Smooth muscle cell (in vitro differentiated cells): ENCODE results near the gene TMPRSS9. TPM values are rescaled to one million over a fixed set of nuclear protein-coding genes. Genes with fewer than 3 reads are reported as not detected.

Source experiments
- DNase-seq: peaks from one replicate; lab custom pipeline; 2025; ENCODE audit not compliant: unreplicated experiment; lab: John Stamatoyannopoulos, UW
- H2AFZ ChIP-seq: fragments of 200-600 bp; sonication (generic); 2 replicates; pipeline ENCODE4 v1.6.0; 2016; ENCODE audit warnings: antibody characterized with exemption, low read depth, mild to moderate bottlenecking
- H3F3A ChIP-seq: fragments of 200-600 bp; sonication (generic); 2 replicates; pipeline ENCODE4 v1.6.0; 2017; ENCODE audit warnings: antibody characterized with exemption, low read depth
- H3K27ac ChIP-seq: fragments of 200-600 bp; sonication (generic); 2 replicates; pipeline ENCODE4 v1.5.1; 2016; ENCODE audit warnings: low read depth, mild to moderate bottlenecking
- H3K27me3 ChIP-seq: fragments of 200-600 bp; sonication (generic); 2 replicates; pipeline ENCODE4 v1.6.1; 2016; ENCODE audit warnings: low read depth, mild to moderate bottlenecking
- H3K36me3 ChIP-seq: fragments of 200-600 bp; sonication (generic); 2 replicates; pipeline ENCODE4 v1.5.1; 2016; ENCODE audit warnings: low read depth
- H3K4me1 ChIP-seq: fragments of 200-600 bp; sonication (generic); 2 replicates; pipeline ENCODE4 v1.5.1; 2016; ENCODE audit warnings: low read depth
- H3K4me2 ChIP-seq: fragments of 200-600 bp; sonication (generic); 2 replicates; pipeline ENCODE4 v1.6.0; 2016; ENCODE audit warnings: mild to moderate bottlenecking
- H3K4me3 ChIP-seq: fragments of 200-600 bp; sonication (generic); 2 replicates; pipeline ENCODE4 v1.5.1; 2016; ENCODE audit warnings: mild to moderate bottlenecking
- H3K79me2 ChIP-seq: fragments of 200-600 bp; sonication (generic); 2 replicates; pipeline ENCODE4 v1.6.0; 2016; ENCODE audit warnings: low read depth, mild to moderate bottlenecking
- H3K9ac ChIP-seq: fragments of 200-600 bp; sonication (generic); 2 replicates; pipeline ENCODE4 v1.6.0; 2016; ENCODE audit warnings: low read depth
- H3K9me3 ChIP-seq: fragments of 200-600 bp; sonication (generic); replicated peaks from 2 replicates; pipeline ENCODE4 v1.5.1; 2016; ENCODE audit warnings: low read depth
- H4K20me1 ChIP-seq: fragments of 200-600 bp; sonication (generic); 2 replicates; pipeline ENCODE4 v1.6.0; 2016; ENCODE audit warnings: low read depth
- WGBS: methylation state at CpG from one replicate; pipeline ENCODE4 v1.1.7; 2016; ENCODE audit warnings: low lambda C conversion rate; 5-methylcytosine and 5-hydroxymethylcytosine counted together
- polyA plus RNA-seq: library from polyadenylated mRNA; unstranded; fragments of >200 nt; fragmentation: Nextera tagmentation; extraction: Ambion mirVana; gene quantifications from 2 replicates; pipeline ENCODE4 v1.2.1, GENCODE V29; 2016
- total RNA-seq: library from RNA; depleted of rRNA; stranded (reverse); fragments of >200 nt; gene quantifications from 2 replicates; pipeline ENCODE4 v1.2.3, GENCODE V29; 2014
- TF ChIP-seq, protein P1 (sequence below): fragments of 200-600 bp; sonication (generic); IDR thresholded peaks from 2 replicates; pipeline ENCODE4 v1.5.1; 2017; ENCODE audit warnings: borderline replicate concordance, mild to moderate bottlenecking, antibody characterized with exemption; ENCODE audit not compliant: insufficient read depth, poor library complexity, severe bottlenecking

Gene TMPRSS9
- total and polyA plus RNA-seq, 2 experiments from 2014 or later = 0.05 TPM; not detected in 1

DNA sequence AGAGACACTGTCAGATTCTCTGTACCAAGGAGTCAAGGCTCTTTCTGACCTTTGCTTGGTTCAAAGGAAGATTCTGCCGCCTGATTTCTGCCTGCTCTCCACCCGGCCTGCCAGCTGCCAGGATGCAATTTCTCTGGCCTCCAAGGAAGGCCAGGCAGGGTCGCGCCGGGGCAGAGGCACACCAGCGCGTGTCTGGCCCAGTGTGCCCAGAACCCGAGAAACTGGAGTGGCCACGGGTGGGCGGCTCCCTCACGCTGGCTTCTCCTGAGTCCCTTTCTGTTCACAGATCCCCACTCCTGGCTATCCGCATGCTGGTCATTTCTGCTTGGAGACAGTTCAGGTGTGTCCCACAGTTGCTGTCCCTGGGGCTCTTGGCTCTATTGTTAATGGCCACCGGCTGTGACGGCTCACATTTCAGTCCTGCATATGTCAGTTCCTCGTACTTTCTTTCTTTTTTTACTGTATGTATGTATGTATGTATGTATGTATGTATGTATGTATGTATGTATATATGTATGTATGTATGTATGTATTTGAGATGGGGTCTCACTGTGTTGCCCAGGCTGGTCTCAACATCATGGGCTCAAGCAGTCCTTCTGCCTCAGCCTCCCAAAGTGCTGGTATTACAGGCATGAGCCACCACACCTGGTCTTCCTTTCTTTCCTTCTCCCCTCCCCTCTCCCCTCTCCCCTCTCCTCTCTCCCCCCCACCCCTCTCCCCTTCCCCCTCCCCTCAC is 16.9 kb downstream of the TMPRSS9 start:
- H3K36me3 ChIP-seq = no peaks in the 10 kb centered on the region
- no peak overlapping the region for H3K4me3 ChIP-seq
- no peak overlapping the region for H2AFZ ChIP-seq
- no peaks in the 10 kb centered on the region for H4K20me1 ChIP-seq
- DNase-seq = no peak
- H3K79me2 ChIP-seq = no peaks in the 10 kb centered on the region
- no peaks in the 10 kb centered on the region for H3K27me3 ChIP-seq
- TF ChIP-seq, protein P1, sequence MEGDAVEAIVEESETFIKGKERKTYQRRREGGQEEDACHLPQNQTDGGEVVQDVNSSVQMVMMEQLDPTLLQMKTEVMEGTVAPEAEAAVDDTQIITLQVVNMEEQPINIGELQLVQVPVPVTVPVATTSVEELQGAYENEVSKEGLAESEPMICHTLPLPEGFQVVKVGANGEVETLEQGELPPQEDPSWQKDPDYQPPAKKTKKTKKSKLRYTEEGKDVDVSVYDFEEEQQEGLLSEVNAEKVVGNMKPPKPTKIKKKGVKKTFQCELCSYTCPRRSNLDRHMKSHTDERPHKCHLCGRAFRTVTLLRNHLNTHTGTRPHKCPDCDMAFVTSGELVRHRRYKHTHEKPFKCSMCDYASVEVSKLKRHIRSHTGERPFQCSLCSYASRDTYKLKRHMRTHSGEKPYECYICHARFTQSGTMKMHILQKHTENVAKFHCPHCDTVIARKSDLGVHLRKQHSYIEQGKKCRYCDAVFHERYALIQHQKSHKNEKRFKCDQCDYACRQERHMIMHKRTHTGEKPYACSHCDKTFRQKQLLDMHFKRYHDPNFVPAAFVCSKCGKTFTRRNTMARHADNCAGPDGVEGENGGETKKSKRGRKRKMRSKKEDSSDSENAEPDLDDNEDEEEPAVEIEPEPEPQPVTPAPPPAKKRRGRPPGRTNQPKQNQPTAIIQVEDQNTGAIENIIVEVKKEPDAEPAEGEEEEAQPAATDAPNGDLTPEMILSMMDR = no peak
- peaks cover 5% of the 10 kb centered on the region for H3K9me3 ChIP-seq
- no peaks in the 10 kb centered on the region for H3K4me1 ChIP-seq
- H3K27ac ChIP-seq = no peak overlapping the region
- H3F3A ChIP-seq = no peaks in the 10 kb centered on the region
- H3K4me2 ChIP-seq = no peak overlapping the region
- no peak overlapping the region for H3K9ac ChIP-seq
- WGBS = 85% methylated on average over 15 of the region's 15 CpGs

DNA sequence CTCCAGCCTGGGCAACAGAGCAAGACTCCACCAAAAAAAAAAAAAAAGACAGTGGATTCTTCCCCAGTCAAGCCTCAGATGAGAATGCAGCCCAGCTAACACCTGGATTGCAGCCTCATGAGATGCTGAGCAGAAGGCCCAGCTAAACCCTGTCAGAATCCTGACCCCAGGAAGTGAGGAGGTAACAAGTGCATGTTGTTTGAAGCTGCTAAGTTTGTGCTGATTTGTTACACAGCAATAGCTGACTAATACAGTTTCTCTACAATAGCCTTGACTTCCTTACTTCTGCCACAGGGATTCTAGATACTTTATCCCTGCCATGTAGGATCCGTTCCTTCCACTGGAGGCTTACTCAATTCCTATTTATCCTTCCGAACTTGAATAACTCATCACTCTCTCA is 20.5 kb downstream of the TMPRSS9 start:
- no peaks in the 10 kb centered on the region for H3K4me1 ChIP-seq
- H3K4me3 ChIP-seq = no peak overlapping the region
- H2AFZ ChIP-seq = no peak overlapping the region
- H3K27ac ChIP-seq = no peak overlapping the region
- TF ChIP-seq, protein P1 = no peak
- no peaks in the 10 kb centered on the region for H3K36me3 ChIP-seq
- WGBS = 91% methylated on average over 2 of the region's 2 CpGs
- H3K9ac ChIP-seq = no peak overlapping the region
- H3K79me2 ChIP-seq = no peaks in the 10 kb centered on the region
- no peaks in the 10 kb centered on the region for H3K27me3 ChIP-seq
- H4K20me1 ChIP-seq = no peaks in the 10 kb centered on the region
- no peaks in the 10 kb centered on the region for H3F3A ChIP-seq
- H3K9me3 ChIP-seq = peaks cover 5% of the 10 kb centered on the region
- no peak for DNase-seq
- H3K4me2 ChIP-seq = no peak overlapping the region

DNA sequence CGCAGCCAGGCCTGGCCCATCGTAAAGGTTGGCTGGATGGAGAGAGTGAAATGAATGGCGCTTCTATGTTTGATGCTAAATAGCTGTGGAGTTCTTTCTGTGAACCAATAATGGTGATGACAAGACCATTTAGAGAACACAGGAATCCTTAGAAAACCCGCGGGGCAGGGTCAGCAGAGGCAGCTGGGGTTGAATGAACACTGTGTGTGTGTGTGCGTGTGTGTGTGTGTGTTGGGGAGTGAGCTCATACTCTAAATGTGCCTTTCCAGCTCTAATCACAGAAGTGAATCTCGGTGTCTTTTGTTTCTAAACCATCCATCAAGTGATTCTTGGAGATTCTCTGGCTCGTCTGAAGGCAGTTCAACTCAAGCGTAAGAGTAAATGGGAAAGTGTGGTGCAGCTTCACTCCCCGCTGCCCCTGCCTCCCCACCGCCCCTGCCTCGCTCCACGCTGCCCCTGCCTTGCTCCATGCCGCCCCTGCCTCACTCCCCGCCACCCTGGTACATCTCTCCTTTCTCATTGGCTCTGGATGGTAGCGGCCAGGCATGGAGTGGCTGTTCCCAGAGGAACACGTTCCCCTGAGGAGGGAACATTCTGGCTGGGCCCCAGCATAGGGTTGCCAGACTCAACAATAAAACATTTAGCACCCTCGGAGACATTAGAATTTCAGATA is 21.2 kb downstream of the TMPRSS9 start:
- Histone ChIP-seq H3K4me2 (no peak overlapping the region), H4K20me1 (no peaks in the 10 kb centered on the region), H3K4me1 (no peaks in the 10 kb centered on the region), H3K36me3 (no peaks in the 10 kb centered on the region), H3K9me3 (peaks cover 5% of the 10 kb centered on the region), H3K27ac (no peak overlapping the region), H3K9ac (no peak overlapping the region), H2AFZ (no peak overlapping the region), H3K27me3 (no peaks in the 10 kb centered on the region), H3F3A (no peaks in the 10 kb centered on the region), H3K4me3 (no peak overlapping the region), H3K79me2 (no peaks in the 10 kb centered on the region)
- TF ChIP-seq, protein P1 = no peak
- no peak for DNase-seq
- 66% methylated on average over 12 of the region's 18 CpGs for WGBS
